Measurements from ENCODE around the gene ATP6AP2. TPM values are rescaled to one million over a fixed set of nuclear protein-coding genes. Genes with fewer than 3 reads are reported as not detected.

Gene ATP6AP2
- total and polyA plus RNA-seq, 2 experiments from 2014 or later, result 80.1 to 88.7 TPM

- TF ChIP-seq ZNF462 (CRISPR knock-in tag; IDR thresholded peaks at IDR 0.05), result no peak
Observed at GRCh38 chrX:40537310-40537709, 43.5 kb upstream of the ATP6AP2 start (continued).

- no peak overlapping the region for H3K4me2 ChIP-seq
- Mint-ChIP-seq H3K27me3 (ENCODE audit: insufficient read depth, low read depth, poor library complexity) (peaks cover 2% of the 10 kb centered on the region), H3K4me3 (no peak overlapping the region), H3K4me1 (peaks cover 15% of the 10 kb centered on the region), H3K36me3 (ENCODE audit: low read depth) (no peaks in the 10 kb centered on the region), H3K9me3 (no peaks in the 10 kb centered on the region), H3K27ac (no peak overlapping the region)
- H3K27me3 ChIP-seq (ENCODE audit: insufficient read depth), result no peaks in the 10 kb centered on the region
- H3F3A ChIP-seq (replicated peaks; ENCODE audit: low read depth), result no peaks in the 10 kb centered on the region
- no peak overlapping the region for H2AFZ ChIP-seq
- TF ChIP-seq ZNF114 (CRISPR knock-in tag; IDR thresholded peaks at IDR 0.05), result no peak
- no peak for TF ChIP-seq CREB1 (CRISPR knock-in tag; IDR thresholded peaks at IDR 0.05; ENCODE audit: low read depth)
- no peak for TF ChIP-seq ETS1 (IDR thresholded peaks at IDR 0.05)
- TF ChIP-seq STAT1 (IDR thresholded peaks at IDR 0.05; ENCODE audit: unreplicated experiment), result no peak
- no peak for TF ChIP-seq CTCF (conservative IDR thresholded peaks at IDR 0.05; ENCODE audit: low read depth in 2 of 2)
- no peaks in the 10 kb centered on the region for H3K36me3 ChIP-seq (ENCODE audit: insufficient read depth)
- no peaks in the 10 kb centered on the region for H3K4me1 ChIP-seq (ENCODE audit: insufficient read depth)
- no peak overlapping the region for H3K4me3 ChIP-seq
- H3K27ac ChIP-seq (ENCODE audit: low read depth), result no peak overlapping the region
- no peaks in the 10 kb centered on the region for H3K79me2 ChIP-seq (replicated peaks; ENCODE audit: insufficient read depth)
- DNase-seq (ENCODE audit: low spot score) (no peak), ATAC-seq (no peak)
- no peaks in the 10 kb centered on the region for H3K9me2 ChIP-seq (ENCODE audit: insufficient read depth)
- no peaks in the 10 kb centered on the region for H4K20me1 ChIP-seq (replicated peaks; ENCODE audit: insufficient read depth)
Observed at GRCh38 chrX:40538406-40538805, 42.4 kb upstream of the ATP6AP2 start.
